Measurements from ENCODE around the gene FERMT3.

GRCh38 chr11:64202992-64203391 lies 3.5 kb upstream of the FERMT3 start:
- no peak for TF ChIP-seq CTCF (IDR thresholded peaks at IDR 0.05; ENCODE audit: low read depth, low read length, poor library complexity, severe bottlenecking)
- no peak for TF ChIP-seq EZH2phosphoT487 (IDR thresholded peaks at IDR 0.05; ENCODE audit: borderline replicate concordance, low read length)
